ENCODE data around the gene NAALADL2.
"Not testable (repeated sequence)": the region's sequence is repeated elsewhere in the genome, so short reads cannot be mapped to it uniquely, and the experiment has no call there.

Gene NAALADL2

DNA sequence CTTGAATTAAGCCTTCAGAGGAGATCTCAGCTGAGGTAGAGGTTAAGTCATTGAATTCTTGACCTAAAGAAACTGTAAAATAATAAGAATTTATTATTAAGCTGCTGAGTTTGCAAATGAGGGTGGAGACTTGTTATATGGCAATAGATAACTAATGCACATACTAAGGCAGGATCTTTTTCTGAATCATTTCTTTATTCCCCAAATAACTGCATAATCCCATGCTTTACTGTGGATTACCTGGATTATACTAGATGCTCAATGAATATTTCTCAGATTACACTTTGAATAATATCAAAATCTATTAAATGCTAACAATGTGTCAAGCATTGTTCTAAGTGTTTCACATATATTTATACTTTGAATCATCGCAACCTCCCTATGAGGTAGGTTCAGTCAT lies 532.5 kb downstream of the NAALADL2 start:
- no peak for DNase-seq

DNA sequence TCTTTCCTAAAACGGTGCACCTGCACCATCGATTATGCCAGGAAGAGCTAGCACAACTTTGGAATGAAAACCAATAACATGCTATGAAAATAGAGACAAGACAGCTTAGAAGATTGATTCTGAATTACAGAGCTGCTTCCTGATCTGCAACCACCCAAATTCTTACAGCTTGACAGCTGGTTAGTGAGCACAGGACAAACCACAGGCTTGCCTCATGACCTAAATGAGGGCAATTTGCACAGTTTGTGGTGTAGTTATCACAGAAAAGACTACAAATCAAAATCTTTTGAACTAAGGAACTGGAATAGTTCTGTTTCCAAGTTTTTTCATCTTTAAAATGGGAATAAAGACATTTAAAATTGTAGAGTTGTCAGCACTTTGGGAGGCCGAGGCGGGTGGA lies 533.5 kb downstream of the NAALADL2 start:
- DNase-seq: no peak

DNA sequence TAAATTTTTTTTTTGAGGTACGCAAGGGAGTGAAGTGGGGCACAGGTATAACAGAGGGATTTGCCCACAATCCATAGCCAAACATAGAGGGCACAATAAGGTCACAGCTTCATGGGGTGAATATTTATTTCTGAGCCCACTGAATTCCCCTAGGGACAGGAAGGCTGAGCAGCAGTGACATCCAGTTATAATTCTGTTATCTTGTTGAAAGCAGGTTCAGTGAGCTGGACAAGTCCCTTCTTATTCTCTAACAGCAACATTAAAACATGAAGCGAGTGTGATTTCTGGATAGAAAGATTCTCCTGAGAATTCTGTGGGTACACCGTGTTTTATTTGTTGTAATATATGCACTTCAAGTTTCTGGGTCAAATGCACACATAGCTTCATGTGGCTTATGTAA lies 538.2 kb downstream of the NAALADL2 start:
- no peak for DNase-seq

DNA sequence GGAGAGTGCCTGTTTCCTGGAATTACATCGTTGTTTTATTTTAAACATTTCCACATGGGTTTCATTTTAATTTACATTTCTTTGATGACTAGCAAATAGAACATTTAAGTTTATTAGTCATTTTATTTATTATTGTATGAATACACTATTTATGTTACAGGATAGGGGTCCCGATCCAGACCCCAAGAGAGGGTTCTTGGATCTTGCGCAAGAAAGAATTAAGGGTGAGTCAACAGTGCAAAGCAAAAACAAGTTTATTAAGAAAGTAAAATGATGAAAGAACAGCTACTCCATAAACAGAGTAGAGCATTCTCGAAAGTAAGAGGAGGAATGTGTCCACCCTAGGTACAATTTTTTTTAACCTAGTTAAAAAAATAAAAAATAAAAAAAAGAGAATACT lies 539.5 kb downstream of the NAALADL2 start:
- DNase-seq: no peak

DNA sequence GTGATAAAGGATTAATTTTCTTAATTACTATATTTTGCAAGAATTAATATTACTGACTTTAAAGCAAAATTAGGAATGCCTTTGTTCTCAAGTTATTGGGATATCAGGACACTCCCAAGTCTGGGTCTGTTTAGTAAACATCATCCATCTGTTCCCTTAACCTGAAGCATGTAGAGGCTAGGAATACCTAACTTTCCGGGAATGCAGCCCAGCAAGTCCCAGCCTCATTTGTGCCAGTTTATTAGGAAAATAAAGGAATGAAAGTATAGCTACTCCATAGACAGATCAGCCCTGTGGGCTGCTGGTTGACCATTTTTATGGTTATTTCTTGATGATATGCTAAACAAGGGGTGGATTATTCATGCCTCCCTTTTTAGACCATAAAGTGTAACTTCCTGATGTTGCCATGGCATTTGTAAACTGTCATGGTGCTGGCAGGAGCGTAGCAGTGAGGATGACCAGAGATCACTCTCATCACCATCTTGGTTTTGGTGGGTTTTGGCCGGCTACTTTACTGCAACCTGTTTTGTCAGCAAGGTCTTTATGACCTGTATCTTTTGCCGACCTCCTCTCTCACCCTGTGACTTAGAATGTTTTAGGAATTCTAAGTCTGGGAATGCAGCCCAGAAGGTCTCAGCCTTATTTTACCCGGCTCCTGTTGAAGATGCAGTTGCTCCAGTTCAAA lies 540.2 kb downstream of the NAALADL2 start:
- DNase-seq: no peak

DNA sequence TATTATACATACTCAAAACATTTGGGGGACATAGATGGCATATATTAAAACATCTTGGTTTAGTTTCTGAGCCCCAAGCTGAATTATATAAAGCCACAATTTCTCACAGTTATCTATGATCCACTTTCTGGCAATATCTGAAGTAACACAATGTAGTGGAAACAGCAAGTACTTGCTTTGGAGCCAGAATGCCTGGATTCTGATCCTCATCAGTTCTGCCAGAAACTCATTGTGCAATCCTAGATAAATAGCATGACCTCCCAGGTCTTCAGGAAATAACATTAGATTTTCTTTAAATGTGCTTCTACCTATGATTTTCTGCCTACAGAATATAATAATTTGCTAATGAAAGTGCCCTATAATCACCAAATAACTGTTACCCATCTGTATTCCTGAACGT lies 544.9 kb downstream of the NAALADL2 start:
- DNase-seq: no peak

DNA sequence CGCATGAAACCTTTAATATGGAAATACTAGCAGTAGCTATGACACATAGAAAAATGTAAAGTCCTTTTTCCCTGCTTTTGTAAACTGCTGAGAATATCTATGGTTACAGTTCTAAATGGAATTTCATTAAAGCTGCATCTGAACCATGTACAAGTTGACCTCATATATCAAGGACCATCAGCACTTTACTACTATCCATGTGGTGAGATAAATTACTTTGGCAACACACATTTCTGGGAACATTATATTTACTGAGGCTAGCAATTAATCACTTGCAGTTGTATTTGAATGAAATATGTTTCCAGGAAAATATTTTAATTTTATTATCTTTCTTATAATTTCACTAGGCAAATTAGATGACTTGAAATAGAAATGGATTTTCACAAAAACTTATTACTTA lies 545.5 kb downstream of the NAALADL2 start:
- no peak for DNase-seq

DNA sequence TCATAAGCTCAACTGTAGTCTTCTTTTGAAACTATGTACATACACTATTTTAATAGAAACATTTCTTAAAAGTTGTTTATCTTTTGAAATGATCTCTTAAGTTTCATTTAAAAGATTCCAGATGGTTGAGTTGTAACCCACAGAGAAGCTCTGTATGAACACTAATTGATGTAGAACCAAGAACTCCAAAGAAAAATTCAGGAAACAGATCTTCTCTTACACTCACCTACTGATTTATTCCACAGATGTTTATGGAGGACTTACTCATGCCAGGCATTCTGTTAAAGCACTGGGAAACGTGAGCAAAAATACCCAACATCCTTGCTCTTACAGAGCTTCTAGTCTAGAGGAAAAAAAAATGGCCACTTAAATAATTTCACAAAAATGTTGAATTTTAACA lies 551.1 kb downstream of the NAALADL2 start:
- no peak for DNase-seq

DNA sequence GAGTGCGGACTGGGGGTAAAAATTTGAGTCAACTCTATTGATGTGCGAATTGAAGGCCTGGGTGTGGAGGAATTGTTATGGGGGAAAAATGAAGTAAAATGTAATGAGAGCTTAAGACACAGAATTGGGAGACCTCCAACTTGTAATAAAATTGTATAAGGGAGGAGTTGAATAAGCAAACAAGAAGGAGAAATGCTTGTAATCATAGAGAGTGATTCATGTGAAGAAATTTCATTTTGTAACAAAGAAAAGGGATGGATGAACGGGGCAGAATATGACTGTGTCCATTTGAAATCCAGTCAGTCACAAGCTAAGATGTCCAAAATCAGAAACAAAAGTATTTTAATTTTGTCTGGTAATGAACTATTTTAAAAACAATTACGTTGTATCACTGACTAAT lies 552.3 kb downstream of the NAALADL2 start:
- no peak for DNase-seq

DNA sequence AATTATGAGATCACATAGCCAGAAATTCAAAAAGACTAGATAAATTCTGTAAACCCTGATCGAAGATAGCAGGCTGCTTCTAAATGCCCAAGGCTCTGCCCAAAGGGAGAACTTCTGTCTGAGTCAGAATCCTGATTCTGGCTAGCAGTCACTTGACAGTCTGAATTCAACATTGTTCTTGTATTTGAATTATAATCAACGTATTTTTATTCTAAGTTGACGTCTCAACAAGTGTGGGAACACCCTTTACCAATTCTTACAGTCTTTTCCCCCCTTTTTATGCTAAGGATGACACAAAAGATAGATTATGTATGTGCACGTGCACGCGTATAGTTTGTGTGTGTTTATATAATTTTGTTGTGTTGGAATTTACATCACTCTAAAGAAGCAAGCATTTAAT lies 552.8 kb downstream of the NAALADL2 start:
- no peak for DNase-seq

DNA sequence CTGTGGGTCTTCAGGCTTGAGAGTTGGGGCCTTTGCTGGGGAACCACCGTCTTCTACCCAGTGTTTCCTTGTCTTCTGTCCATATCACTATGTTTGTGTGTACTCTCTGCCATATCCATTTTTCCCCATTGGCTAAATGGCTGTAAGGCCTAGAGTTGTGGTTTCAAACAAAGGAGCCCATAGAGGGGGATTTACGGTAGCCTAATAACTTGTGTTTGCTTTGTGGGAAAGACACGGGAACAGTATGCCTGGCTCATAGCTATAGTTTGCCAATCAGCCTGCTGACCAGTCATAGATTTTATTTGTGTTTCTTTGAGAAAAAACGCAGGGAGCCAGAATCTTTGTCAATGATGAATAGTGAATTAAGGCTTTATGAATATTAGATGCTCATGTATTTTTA lies 554.8 kb downstream of the NAALADL2 start:
- no peak for DNase-seq

DNA sequence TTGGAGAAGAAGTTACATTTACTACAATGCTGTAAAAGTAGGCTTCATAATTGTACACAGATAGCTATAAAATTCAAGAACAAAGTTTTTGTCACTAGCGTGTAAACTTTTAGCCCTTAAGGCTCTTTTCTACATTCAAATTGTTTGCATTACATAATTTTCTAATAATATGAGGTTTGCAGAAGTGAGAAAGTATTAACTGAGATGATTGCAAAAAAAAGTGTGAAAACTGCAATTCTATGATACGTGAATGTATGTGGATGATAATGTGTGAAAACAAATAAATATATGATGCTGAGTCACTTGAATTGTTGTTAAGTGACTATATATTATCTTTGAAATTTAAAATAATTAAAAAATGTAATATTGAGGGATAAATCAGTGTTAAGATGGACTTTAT lies 557.5 kb downstream of the NAALADL2 start:
- DNase-seq: no peak

DNA sequence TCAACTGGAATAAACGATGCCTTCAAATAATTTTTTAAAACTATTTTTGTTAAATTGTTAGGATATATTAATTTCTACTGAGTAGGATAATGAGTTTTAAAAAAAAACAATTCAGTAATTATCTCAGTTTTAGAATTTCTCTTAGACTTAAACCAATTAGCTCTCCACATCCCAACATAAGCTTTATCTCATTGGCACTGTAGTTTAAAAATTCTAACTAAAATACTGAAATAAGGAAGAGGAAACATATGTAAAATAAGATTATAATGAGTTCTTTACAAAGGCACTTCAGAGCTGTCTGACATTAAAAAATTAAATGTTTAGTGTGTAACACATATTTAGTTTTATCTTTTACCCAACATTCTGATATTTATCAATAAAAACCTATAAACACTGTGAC lies 558.3 kb downstream of the NAALADL2 start:
- no peak for DNase-seq

DNA sequence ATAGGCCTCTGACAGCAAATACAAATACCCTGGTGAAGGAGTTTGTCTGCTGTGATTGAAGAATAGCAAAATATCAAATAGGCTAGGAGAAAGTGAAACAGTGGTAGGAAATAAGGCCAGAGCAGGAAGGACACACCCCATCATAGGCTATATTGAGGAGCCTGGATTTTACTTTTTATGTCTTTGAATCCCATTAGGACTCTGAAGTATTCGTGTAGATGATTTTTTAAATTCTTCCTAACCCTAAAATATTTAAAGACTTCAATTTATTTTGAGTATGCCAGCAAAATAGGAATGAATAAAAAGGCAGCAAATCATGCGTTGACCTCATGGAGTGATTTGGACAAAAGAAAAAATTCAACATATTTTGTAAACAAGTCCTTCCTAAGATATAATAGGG lies 562.8 kb downstream of the NAALADL2 start:
- no peak for DNase-seq

DNA sequence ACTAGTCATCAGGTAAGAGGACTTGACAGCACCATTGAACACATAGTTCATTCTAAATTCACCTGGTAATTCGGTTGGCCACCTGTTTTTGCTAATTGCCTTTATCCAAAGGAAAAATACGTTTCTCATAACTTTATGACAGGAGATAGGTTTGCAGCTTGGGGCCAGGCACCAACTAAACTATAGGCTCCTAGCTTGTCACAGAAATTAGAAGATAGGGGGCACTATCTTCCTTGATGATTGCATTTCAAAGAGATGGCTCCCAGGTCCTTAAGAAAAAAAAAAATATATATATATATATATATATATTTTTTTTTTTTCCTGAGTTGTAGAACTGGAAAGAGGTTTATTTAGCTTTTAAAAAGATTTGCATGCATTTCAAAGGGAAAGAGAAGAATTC lies 563.6 kb downstream of the NAALADL2 start:
- no peak for DNase-seq

DNA sequence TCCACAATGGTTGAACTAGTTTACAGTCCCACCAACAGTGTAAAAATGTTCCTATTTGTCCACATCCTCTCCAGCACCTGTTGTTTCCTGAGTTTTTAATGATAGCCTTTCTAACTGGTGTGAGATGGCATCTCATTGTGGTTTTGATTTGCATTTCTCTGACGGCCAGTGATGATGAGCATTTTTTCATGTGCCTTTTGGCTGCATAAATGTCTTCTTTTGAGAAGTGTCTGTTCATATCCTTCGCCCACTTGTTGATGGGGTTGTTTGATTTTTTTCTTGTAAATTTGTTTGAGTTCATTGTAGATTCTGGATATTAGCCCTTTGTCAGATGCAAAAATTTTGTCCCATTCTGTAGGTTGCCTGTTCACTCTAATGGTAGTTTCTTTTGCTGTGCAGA lies 564.7 kb downstream of the NAALADL2 start:
- not testable (repeated sequence) for DNase-seq

DNA sequence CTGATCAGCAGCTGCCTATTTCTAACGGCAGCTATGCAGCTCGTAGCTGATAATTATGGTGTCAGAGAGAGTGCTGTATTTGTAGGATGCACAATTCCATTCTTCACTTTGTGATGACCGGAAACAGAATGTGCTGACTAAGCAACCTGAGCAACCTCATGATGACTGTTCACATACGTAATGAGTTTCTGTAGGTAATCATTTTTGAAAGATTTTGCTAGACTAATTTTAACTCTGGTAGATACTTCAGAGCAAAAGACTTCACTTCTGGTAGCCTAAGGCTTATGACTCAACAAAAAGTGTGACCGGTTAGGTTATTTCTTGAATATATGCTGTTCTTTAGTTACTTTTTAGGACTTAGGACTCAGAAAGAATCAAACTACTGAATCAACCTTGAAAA lies 567.7 kb downstream of the NAALADL2 start:
- DNase-seq: no peak

DNA sequence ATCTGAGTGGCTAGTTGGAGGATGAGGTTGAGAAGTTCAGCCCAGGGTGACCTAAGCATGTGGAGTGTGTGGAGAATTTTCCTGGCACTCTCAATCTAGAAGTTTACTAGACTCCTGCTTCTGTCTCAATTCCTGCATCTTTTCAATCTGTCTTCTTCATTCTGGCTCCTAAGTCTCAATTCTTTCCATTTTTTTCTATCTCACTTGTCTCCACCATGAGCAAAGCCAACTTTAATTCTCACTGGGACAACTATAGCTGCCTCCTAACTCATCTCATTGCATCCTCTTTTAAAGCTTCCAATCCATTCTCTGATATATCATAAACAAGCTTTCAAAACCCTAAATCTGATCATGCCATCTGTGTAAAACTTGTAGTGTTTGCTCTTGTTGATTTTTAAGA lies 569.3 kb downstream of the NAALADL2 start:
- no peak for DNase-seq

DNA sequence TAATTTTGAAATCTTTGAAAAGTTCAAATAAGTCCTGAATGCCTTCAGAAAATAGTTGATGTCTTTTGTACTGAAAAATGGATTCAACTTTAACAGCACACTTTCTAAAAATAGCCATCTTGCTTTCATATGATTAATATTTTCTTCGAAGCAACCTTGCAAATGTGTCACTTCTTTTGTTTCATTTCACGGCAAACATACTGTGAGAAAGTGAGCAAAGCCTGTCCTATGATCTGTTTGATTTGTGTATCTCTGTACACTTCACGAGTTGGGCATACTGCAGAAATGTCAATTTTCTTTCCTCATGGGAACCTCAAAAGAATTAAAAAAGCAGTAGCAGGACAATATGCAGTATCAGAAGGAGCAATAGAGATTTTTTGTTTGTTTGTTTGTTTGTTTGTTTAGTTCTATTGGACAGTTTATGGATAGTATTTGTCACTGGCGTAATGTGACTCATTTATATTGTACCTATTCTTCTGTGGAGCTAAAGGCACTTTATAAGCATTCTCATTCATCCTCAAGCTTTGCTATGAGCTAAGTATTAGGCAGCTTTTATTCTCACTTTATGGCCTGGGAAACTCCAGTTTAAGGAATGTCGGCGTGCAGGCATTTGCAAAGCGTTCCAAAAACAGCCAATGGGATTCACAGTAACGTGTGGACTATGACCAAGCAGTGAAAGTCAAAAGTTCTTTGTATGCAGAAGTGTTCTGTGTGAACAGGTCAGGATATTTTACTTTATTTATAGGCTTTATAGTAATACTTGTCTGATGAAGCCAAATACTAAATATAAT lies 572.0 kb downstream of the NAALADL2 start:
- DNase-seq: no peak

DNA sequence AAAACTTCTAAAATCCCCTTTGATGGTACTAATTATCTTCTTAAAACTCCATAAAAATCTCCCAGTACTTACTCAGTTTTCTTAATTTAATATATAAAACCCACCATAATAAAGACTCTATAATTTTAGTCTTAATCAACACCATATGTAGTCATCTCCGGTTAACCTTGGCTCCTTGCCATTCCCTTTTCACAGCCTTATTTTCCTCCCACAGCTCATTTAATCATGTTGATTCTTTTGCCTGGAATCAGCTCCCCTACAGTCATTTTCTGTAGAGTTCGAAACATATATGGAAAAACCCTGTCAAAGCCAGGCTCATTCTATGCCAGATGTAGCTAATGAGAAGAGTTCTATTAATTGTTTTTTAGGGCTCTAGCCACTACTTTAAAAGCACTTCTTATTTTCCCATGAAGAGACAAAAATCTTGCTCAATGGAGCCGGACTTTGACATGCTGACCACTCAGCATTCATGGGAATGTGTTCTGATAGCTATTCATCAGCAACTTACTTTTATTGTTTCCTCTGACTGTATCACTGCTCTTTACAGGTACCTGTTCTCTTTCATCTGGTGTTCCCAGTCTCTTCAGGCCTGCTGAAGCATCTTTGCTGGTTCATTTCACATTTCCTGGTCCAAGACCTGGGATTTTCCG lies 573.4 kb downstream of the NAALADL2 start:
- DNase-seq: no peak

DNA sequence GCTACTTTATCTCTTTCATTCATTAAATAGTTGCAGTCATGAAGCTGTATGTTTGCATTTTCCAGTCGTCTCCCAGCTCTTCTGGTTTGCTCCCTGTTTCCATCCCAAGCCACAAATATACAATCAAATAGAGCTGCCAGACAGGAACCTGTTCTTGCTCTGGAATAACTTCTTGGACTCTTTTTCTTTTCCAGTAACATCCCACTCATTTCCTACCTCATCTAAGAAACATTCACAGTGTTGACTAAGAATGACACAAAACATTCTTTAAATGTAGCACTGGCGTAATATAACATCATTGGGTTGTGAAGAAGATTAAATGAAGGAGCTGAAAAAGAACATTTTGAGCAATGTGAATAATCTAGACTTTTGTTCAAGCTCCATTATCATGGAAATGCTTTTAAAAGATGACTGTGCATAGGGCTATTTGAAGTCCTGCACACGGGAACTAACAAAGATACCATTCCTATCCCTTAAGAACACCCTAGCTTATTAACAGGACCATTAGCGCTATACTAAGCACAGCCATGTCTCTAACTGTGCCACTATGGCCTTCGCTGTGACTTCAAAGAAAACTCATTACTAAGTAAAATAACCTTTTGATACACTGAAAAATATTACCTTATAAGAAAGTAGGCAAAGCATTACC lies 574.0 kb downstream of the NAALADL2 start:
- no peak for DNase-seq

DNA sequence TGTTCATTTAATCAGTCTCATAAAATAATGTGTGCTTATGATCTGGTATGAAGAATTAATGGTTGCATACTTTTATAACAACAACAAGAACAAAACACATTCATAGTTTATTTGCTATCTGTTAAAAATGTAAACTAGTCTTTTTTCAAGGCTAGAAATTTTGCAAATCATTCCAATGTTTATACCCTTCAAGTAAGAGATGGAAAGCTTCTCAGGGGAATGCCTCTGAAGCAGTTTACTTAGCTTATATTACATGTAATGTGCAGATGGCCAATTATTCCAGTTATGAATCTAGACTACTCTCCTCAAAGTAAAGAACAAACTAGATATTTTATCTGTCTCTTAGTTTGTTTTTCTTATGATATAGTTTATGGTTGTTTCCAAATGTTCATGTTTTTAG lies 575.4 kb downstream of the NAALADL2 start:
- DNase-seq: no peak

DNA sequence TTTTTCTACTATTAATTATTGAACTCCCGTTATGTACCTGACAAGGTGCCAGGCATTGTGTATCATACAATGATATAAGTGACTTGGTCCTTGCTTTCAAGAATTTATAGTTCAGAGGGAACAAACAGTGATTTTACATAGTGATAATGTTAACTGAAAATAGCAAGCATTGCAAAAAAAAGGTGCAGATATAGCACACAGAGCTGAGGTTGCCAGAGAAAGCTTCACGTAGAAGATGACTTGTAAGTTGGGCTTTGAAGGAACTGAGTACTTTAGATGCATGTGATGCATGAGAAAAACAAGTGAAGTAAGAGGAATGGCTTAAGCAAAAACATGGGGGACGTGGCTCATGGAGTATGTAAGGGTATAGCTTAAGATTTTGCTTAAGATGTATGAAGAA lies 584.5 kb downstream of the NAALADL2 start:
- DNase-seq: no peak

DNA sequence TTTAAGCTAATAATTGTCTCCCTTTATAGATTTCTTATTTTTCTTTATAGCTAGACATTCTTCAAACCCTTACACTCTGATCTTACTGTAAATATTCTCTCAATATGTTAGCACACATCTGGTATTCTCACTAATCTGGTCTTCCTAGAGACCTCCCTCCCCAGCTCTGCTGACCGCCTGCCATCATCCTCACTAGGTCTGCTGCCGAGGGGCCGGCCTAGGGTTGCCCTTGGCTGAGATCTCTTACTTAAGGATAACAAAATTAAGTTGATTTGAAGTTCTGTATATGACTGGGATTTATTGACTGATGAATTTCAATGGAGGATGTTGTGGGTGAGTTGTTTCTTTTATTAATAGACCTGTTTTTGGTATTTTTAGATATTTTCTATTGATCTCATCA lies 586.6 kb downstream of the NAALADL2 start:
- no peak for DNase-seq
